HepG2 (cell line): ENCODE results near the gene PLEKHB2. TPM values are rescaled to one million over a fixed set of nuclear protein-coding genes. Genes with fewer than 3 reads are reported as not detected.
A peak's percentile ranks its signal among the peaks of the same experiment; 100 is the strongest.

ENCODE experiments used
- ATAC-seq: fragments of 200-7000 bp; cut with Tn5 transposase; 3 replicates; pipeline ENCODE4 v1.9.1; 2020; ENCODE audit warnings: mild to moderate bottlenecking, moderate library complexity
- BruUV-seq: library from RNA; stranded (reverse); fragments of 400-500 nt; replicated peaks from 2 replicates; lab custom pipeline; 2021; lab: Mats Ljungman, UMichigan
- CTCF ChIA-PET: fragments of 300-600 bp; formaldehyde crosslinking; extraction: SDS; loops from one replicate; lab custom pipeline; 2021; ENCODE audit warnings: low total read pairs, inconsistent platforms, low intra/inter-chr PET ratio; lab: Yijun Ruan, JAX
- POLR2A ChIA-PET: fragments of 350-600 bp; sonication (Branson Sonifier 250); formaldehyde crosslinking; loops from one replicate; lab custom pipeline; 2020; ENCODE audit warnings: antibody characterized with exemption, inconsistent platforms; lab: Yijun Ruan, JAX
- DNase-seq: peaks from one replicate; pipeline ENCODE4 v3.0.0-alpha.2; 2015; ENCODE audit warnings: low spot score
- FAIRE-seq: peaks from 3 replicates; lab custom pipeline; 2011; peaks lifted over from hg19 to GRCh38; lab: Jason Lieb, UNC
- H2AFZ ChIP-seq: one replicate; pipeline ENCODE4 v1.6.1; 2011; ENCODE audit warnings: low read length, inconsistent platforms
- H3K27ac ChIP-seq: fragments of 300-600 bp; 3 replicates; pipeline ENCODE4 v1.8.0; 2011; ENCODE audit warnings: mixed run types, mild to moderate bottlenecking, mixed read lengths, low read length, inconsistent platforms; ENCODE audit not compliant: insufficient read depth; ENCODE audit errors: extremely low read length
- H3K27me3 ChIP-seq, 2 experiments: fragments of 200-600 bp in 1 of 2; 2 replicates in 1 of 2; 3 replicates in 1 of 2; pipeline versions ENCODE4 v1.6.0 to v1.8.0; 2011; ENCODE audit warnings: low read length in 2 of 2, mild to moderate bottlenecking in 2 of 2, moderate library complexity in 2 of 2, inconsistent platforms in 1 of 2; ENCODE audit not compliant: insufficient read depth in 2 of 2, control insufficient read depth in 1 of 2
- H3K36me3 ChIP-seq, 2 experiments: fragments of 200-600 bp in 1 of 2; replicated peaks in 1 of 2; 2 replicates in 1 of 2; 3 replicates in 1 of 2; pipeline versions ENCODE4 v1.5.1 to v1.8.0; 2011; ENCODE audit warnings: low read length in 2 of 2, inconsistent platforms in 1 of 2; ENCODE audit not compliant: insufficient read depth in 2 of 2, control insufficient read depth in 1 of 2
- H3K4me1 ChIP-seq: 2 replicates; pipeline ENCODE4 v1.5.1; 2012; ENCODE audit warnings: low read length, inconsistent platforms; ENCODE audit not compliant: insufficient read depth
- H3K4me2 ChIP-seq: 2 replicates; pipeline ENCODE4 v1.6.0; 2011; ENCODE audit warnings: low read depth, low read length, inconsistent platforms
- H3K4me3 ChIP-seq, 3 experiments: fragments of 200-600 bp in 1 of 3; sonication (generic), shearing (Covaris generic) in 1 of 3; replicated peaks in 1 of 3; 2 replicates each; pipeline ENCODE4 v1.5.1; 2011 to 2016; ENCODE audit warnings: low read length in 3 of 3, inconsistent platforms in 2 of 3, low read depth in 2 of 3, mild to moderate bottlenecking in 2 of 3, control low read depth in 1 of 3, mixed read lengths in 1 of 3; ENCODE audit not compliant: insufficient read depth in 1 of 3
- H3K79me2 ChIP-seq: one replicate; pipeline ENCODE4 v1.6.1; 2011; ENCODE audit warnings: low read length, inconsistent platforms; ENCODE audit not compliant: insufficient read depth
- H3K9ac ChIP-seq: 2 replicates; pipeline ENCODE4 v1.6.0; 2011; ENCODE audit warnings: mild to moderate bottlenecking, low read depth, low read length, inconsistent platforms; ENCODE audit not compliant: insufficient read depth
- H3K9me3 ChIP-seq: 2 replicates; pipeline ENCODE4 v1.5.1; 2012; ENCODE audit warnings: mild to moderate bottlenecking, low read length
- H4K20me1 ChIP-seq: 2 replicates; pipeline ENCODE4 v1.6.0; 2011; ENCODE audit warnings: inconsistent platforms, mild to moderate bottlenecking, low read length, moderate library complexity; ENCODE audit not compliant: insufficient read depth
- CEBPB ChIP-seq: IDR thresholded peaks from 2 replicates; pipeline ENCODE4 v1.6.1; 2011; ENCODE audit warnings: low read depth, low read length, improper control_type of control experiment, borderline replicate concordance
- IKZF1 ChIP-seq: fragments of 450-650 bp; IDR thresholded peaks from 2 replicates; pipeline ENCODE4 v1.7.1; 2016
- KAT8 ChIP-seq: IDR thresholded peaks from 2 replicates; pipeline ENCODE4 v1.6.1; 2016; ENCODE audit warnings: missing genetic modification reagents, missing compliant biosample characterization
- PBX2 ChIP-seq: IDR thresholded peaks from 2 replicates; pipeline ENCODE4 v1.6.1; 2016; ENCODE audit warnings: control low read depth
- ZNF121 ChIP-seq: sonication (generic); formaldehyde crosslinking; IDR thresholded peaks from 2 replicates; pipeline ENCODE4 v1.5.0; 2020; ENCODE audit warnings: mild to moderate bottlenecking, missing genetic modification reagents
- ZNF749 ChIP-seq: sonication (generic); formaldehyde crosslinking; IDR thresholded peaks from 2 replicates; pipeline ENCODE4 v1.8.0; 2022; ENCODE audit warnings: mild to moderate bottlenecking, missing genetic modification reagents, moderate library complexity, borderline replicate concordance
- WGBS: methylation state at CpG from one replicate; pipeline ENCODE4 v1.1.6; 2017; ENCODE audit warnings: low lambda C conversion rate; 5-methylcytosine and 5-hydroxymethylcytosine counted together
- in situ Hi-C: cut with HindIII; loops from 2 replicates; pipeline ENCODE4 v1.10.0; 2017; ENCODE audit warnings: low pct_unique_long_range_greater_than_20kb; ENCODE audit not compliant: extremely low pct_ligation_motif_present
- intact Hi-C: fragments of 100-400 bp; cut with micrococcal nuclease; formaldehyde crosslinking; loops from one replicate; pipeline ENCODE4 v1.10.0; 2022; ENCODE audit not compliant: unreplicated experiment
- polyA plus RNA-seq, 8 experiments: library from polyadenylated mRNA; depleted of rRNA in 3 of 8; stranded (reverse) in 7 of 8; unstranded in 1 of 8; fragments of >200 nt; fragmentation: Illumina TruSeq in 4 of 8; extraction: Trizol in 4 of 8; gene quantifications; 2 replicates each; pipeline versions ENCODE4 v1.2.1 to v1.2.3, GENCODE V29; 2011 to 2016; ENCODE audit warnings: low read depth in 4 of 8, missing spikeins in 1 of 8, mixed read lengths in 1 of 8; ENCODE audit not compliant: insufficient read depth in 1 of 8
- total RNA-seq, 5 experiments: library from RNA; depleted of rRNA; stranded (reverse); fragments of >200 nt; fragmentation: Illumina TruSeq; extraction: Trizol; gene quantifications; 2 replicates each; pipeline ENCODE4 v1.2.3, GENCODE V29; 2016; ENCODE audit warnings: low read depth in 1 of 5

The PLEKHB2 gene
- total and polyA plus RNA-seq, 2 of the 13 experiments (the other 11 are each of a cell fraction or from before 2014, with no cell fraction given), result 73.0 to 78.9 TPM

GRCh38 chr2:131063501-131064283 lies 41.4 kb upstream of the PLEKHB2 start:
- ATAC-seq (no peak), FAIRE-seq (no peak), DNase-seq (no peak)
- in situ Hi-C loops, result no loop called here
- H4K20me1 ChIP-seq, result peaks cover 32% of the 10 kb centered on the region
- H3K27me3 ChIP-seq, result no peaks in the 10 kb centered on the region
- 96% methylated on average over 11 of the region's 11 CpGs for WGBS
- H2AFZ ChIP-seq, result no peak overlapping the region
- H3K9me3 ChIP-seq, result no peaks in the 10 kb centered on the region
- ChIA-PET CTCF (no interaction called here), POLR2A (no interaction called here)
- no peak overlapping the region for H3K27ac ChIP-seq
- H3K9ac ChIP-seq, result no peak overlapping the region
- H3K4me3 ChIP-seq, result no peak overlapping the region
- peaks cover 17% of the 10 kb centered on the region for H3K4me1 ChIP-seq
- H3K36me3 ChIP-seq, result peaks cover 24 to 72% of the 10 kb centered on the region in 2 experiments
- H3K79me2 ChIP-seq, result peaks cover 86% of the 10 kb centered on the region
- BruUV-seq, result TSS peak; percentile 12
- H3K4me2 ChIP-seq, result no peak overlapping the region
- TF ChIP-seq CEBPB (peak; percentile 66; the same call in 1 of the 2 replicates), PBX2 (CRISPR knock-in tag) (no peak), ZNF121 (CRISPR knock-in tag) (peak; percentile 71), IKZF1 (no peak), ZNF749 (no peak), KAT8 (CRISPR knock-in tag) (no peak)
- TF ChIP-seq, all 625 proteins: peak for 2
- intact Hi-C loops, result no loop called here
